ENCODE data around the gene DOCK9.

Gene DOCK9

DNA sequence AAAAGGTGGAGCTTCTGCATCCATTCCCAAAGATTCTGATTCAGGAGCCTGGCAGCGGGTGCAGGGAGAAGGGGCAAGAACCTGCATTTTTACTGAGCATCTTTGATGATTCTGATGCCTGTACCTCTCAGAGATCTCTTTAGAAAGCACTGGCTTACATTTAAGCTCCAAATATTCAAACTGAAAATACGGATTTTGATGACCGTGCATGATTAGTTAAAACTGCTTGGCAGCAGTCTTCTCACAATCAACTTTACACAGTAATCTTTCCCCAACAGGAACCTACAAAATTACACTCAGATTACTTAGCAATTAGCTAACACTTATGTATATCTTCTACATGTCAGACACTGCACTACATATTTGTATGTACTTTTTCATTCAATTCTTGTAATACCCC lies 108.9 kb downstream of the DOCK9 start:
- TF ChIP-seq CTCF (IDR thresholded peaks at IDR 0.05; ENCODE audit: borderline replicate concordance, insufficient read depth, low read depth, low read length), result no peak
- no peak overlapping the region for H3K4me3 ChIP-seq (ENCODE audit: low read depth, low read length)

- no peak overlapping the region for H3K4me3 ChIP-seq (ENCODE audit: low read depth, low read length)
- no peak for TF ChIP-seq CTCF (IDR thresholded peaks at IDR 0.05; ENCODE audit: borderline replicate concordance, insufficient read depth, low read depth, low read length)
Measured at GRCh38 chr13:98866882-98867281, 111.0 kb downstream of the DOCK9 start.

- no peak overlapping the region for H3K4me3 ChIP-seq (ENCODE audit: low read depth, low read length)
- TF ChIP-seq CTCF (IDR thresholded peaks at IDR 0.05; ENCODE audit: borderline replicate concordance, insufficient read depth, low read depth, low read length), result no peak
Measured at GRCh38 chr13:98860491-98860890, 117.4 kb downstream of the DOCK9 start.

GRCh38 chr13:98858191-98858590 lies 119.7 kb downstream of the DOCK9 start:
- no peak for TF ChIP-seq CTCF (IDR thresholded peaks at IDR 0.05; ENCODE audit: borderline replicate concordance, insufficient read depth, low read depth, low read length)
- no peak overlapping the region for H3K4me3 ChIP-seq (ENCODE audit: low read depth, low read length)

- no peak overlapping the region for H3K4me3 ChIP-seq (ENCODE audit: low read depth, low read length)
- no peak for TF ChIP-seq CTCF (IDR thresholded peaks at IDR 0.05; ENCODE audit: borderline replicate concordance, insufficient read depth, low read depth, low read length)
Measured at GRCh38 chr13:98856983-98857382, 120.9 kb downstream of the DOCK9 start.

DNA sequence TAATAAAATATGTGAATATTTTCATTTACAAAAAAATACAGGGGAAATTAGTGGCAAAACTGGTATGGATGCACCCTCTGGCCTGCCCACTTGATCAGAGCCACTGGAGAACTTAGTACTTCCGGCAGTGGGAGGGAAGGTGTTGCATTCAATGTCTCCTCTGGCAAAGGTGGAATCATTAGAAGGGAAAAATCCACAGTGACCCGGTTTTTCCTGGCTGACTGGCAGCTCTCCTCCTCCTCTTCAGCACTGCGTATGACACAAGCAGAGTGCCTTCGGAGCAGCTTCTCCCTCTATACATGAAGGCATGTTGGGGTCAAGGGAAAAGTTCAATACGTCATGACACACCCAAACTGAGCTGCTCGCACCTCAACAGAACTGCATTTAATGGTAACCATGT lies 123.4 kb downstream of the DOCK9 start:
- no peak for TF ChIP-seq CTCF (IDR thresholded peaks at IDR 0.05; ENCODE audit: borderline replicate concordance, insufficient read depth, low read depth, low read length)
- no peak overlapping the region for H3K4me3 ChIP-seq (ENCODE audit: low read depth, low read length)

DNA sequence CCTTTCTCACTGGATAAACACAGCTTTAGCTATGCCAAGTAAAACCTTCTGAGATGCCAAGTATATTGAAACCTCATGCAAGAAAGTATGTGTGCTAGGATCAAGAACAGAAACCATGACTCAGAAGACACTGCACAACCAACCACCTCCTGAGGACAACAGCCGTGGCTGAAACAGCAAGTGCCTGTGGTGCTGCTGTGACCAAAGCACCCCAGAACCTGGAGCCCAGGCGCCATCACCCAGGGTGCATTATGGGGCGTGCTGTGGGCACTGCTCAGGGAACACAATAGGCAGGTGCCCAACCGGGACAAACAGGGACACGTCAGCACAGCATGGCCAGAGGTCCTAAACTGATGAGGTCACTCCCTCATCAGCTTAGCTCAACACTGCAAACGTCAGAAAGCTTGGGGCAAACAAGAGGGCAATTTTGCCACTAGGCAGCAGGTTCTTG lies 124.1 kb downstream of the DOCK9 start:
- H3K4me3 ChIP-seq (ENCODE audit: low read depth, low read length), result no peak overlapping the region
- TF ChIP-seq CTCF (IDR thresholded peaks at IDR 0.05; ENCODE audit: borderline replicate concordance, insufficient read depth, low read depth, low read length), result no peak
